GM21526 (cell line): ENCODE data around the gene AQP10.
"Not testable (repeated sequence)": the region's sequence is repeated elsewhere in the genome, so short reads cannot be mapped to it uniquely, and the experiment has no call there.

ENCODE experiments used
- ATAC-seq: cut with Tn5 transposase; IDR thresholded peaks from one replicate; pipeline ENCODE4 v1.9.1; 2021; ENCODE audit warnings: moderate library complexity; ENCODE audit not compliant: unreplicated experiment, low FRiP score

Gene AQP10

GRCh38 chr1:154342836-154343472 is 22.1 kb downstream of the AQP10 start:
- no peak for ATAC-seq

- no peak for ATAC-seq
Observed at GRCh38 chr1:154344977-154345837, 24.3 kb downstream of the AQP10 start.

GRCh38 chr1:154346276-154346917 is 25.5 kb downstream of the AQP10 start:
- no peak for ATAC-seq

- no peak for ATAC-seq
Observed at GRCh38 chr1:154347961-154348360, 27.1 kb downstream of the AQP10 start.

- no peak for ATAC-seq
Observed at GRCh38 chr1:154348429-154349076, 27.7 kb downstream of the AQP10 start.

GRCh38 chr1:154349121-154349520 is 28.2 kb downstream of the AQP10 start:
- no peak for ATAC-seq

- no peak for ATAC-seq
Observed at GRCh38 chr1:154350383-154350782, 29.5 kb downstream of the AQP10 start.

- no peak for ATAC-seq
Observed at GRCh38 chr1:154351363-154352068, 30.6 kb downstream of the AQP10 start.

- no peak for ATAC-seq
Observed at GRCh38 chr1:154352245-154352580, 31.3 kb downstream of the AQP10 start.

- no peak for ATAC-seq
Observed at GRCh38 chr1:154352581-154353459, 31.9 kb downstream of the AQP10 start.

- ATAC-seq = no peak
Observed at GRCh38 chr1:154353460-154353904, 32.6 kb downstream of the AQP10 start.

- ATAC-seq = no peak
Observed at GRCh38 chr1:154353966-154354365, 33.1 kb downstream of the AQP10 start.

GRCh38 chr1:154358519-154358918 is 37.6 kb downstream of the AQP10 start:
- ATAC-seq = no peak

GRCh38 chr1:154360288-154360687 is 39.4 kb downstream of the AQP10 start:
- ATAC-seq = no peak

GRCh38 chr1:154360881-154361280 is 40.0 kb downstream of the AQP10 start:
- not testable (repeated sequence) for ATAC-seq

- ATAC-seq = no peak
Observed at GRCh38 chr1:154361357-154361756, 40.5 kb downstream of the AQP10 start.

- ATAC-seq = no peak
Observed at GRCh38 chr1:154371436-154371835, 50.5 kb downstream of the AQP10 start.

GRCh38 chr1:154373777-154374357 is 53.0 kb downstream of the AQP10 start:
- not testable (repeated sequence) for ATAC-seq
